Frontal cortex (tissue), 4 donors: ENCODE data around the gene SSUH2. TPM values are rescaled to one million over a fixed set of nuclear protein-coding genes. Genes with fewer than 3 reads are reported as not detected.
A peak's percentile ranks its signal among the peaks of the same experiment; 100 is the strongest.

Experiments used
- DNase-seq, 2 donors: peaks; one replicate each; pipeline ENCODE4 v3.0.0; 2012; ENCODE audit warnings: low spot score in 2 of 2
- FAIRE-seq: peaks from 2 replicates; lab custom pipeline; 2012; peaks lifted over from hg19 to GRCh38; lab: Jason Lieb, UNC
- total RNA-seq: library from RNA; depleted of rRNA; stranded (reverse); fragments of >200 nt; gene quantifications from one replicate; pipeline ENCODE4 v1.2.3, GENCODE V29; 2014
- donor health status: control.
- donor health status: control.
- donor health status: control.

The SSUH2 gene
- total RNA-seq, 1 donor from 2014 or later = 0.41 TPM

DNA sequence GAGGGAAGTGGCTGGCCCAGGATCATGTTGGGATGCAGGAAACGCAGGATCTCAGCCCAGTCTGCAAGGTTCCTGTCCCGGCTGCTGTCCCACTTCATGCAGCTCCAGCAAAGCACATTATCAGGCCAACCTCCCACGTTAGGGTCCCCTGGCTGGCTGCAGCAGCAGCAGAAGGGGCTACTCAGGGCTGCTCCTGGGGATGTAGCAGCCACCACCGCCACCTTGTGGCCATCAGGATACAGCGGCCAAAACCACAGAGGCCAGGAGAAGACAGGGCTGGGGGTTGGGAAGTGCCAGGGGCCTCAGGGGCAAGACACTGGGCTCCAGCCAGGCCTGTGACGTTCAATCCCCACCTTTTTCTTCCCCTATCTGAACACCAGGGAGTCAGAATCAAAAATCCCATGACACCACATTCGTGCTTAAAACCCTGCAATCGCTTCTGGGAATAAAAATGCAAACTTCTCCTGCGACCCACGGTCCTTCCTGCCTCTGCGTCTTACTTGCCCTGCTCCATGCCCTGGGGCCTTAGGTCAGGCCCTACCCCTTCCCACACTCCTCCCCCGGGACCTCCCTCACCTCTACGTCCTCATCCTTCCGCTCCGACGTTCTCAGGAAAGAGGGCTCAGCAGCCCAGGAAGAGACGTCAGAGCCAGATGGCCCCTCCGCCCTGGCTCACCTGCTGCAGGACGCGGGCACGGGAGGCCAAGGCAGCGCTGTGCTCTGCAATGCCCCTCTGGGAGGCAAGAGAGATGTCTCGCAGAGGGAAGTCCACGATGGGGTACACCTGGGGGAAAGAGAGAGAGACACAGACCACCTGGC, 21.5 kb downstream of the SSUH2 start:
- FAIRE-seq = no peak
- peak; percentile 56 to 80 for DNase-seq

DNA sequence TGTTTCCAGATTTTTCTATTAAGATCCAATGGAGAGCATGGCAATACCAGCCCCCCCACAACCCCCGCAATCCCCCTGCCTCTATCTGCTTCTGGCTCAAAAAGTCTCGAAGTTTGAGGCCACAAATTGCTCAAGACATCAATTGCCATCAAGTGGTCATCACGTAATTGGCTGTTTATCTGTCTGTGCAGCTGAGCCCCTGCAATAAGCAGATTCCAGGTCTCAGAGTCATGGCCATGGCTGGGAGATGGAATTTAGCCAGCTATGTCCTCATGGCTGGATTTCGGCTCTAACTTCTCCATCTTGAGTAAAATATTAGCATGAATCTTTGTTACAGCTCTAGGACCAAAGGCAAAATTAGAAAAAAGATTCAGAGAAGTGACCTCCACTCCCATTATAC, 22.7 kb downstream of the SSUH2 start:
- no peak for DNase-seq
- FAIRE-seq = no peak

DNA sequence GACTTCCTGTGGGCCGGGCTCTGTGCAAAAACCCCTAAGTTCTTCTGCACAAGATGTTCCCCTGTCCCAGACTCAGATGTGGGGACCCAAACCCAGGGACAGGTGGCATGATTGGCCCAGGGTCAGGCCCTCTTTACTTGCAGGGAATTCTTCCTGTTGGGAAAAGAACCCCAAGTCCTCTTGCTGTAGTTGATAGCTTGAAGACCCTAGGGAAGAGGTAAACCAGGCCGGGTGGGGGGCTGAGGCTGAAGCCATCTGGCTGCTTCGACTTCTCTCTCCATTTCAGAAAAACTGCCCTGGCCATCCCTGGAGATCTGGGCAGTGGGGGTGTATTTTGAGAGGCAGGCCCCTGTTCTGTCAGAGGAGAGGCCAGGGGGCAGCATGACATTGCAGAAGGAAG, 23.5 kb downstream of the SSUH2 start:
- no peak for FAIRE-seq
- DNase-seq = no peak

DNA sequence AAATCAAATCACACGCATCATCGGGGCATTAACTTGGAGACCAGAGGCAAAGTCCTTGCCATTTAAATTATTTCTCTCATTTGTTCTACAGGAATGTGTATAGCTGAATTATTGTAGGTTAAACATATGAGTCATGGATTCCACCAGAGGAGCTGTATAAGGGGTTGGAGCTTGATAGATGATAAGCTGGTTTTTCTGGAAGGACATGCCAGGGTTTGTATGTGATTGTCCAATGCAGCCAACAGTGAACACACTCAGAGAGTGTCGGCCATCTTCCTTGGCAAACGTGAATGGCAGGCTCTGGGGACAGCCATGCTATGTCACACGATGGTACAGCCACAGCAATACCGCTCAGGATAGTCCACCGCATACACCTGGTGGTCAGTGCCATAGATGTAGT, 25.1 kb downstream of the SSUH2 start:
- FAIRE-seq (no peak), DNase-seq (no peak)

DNA sequence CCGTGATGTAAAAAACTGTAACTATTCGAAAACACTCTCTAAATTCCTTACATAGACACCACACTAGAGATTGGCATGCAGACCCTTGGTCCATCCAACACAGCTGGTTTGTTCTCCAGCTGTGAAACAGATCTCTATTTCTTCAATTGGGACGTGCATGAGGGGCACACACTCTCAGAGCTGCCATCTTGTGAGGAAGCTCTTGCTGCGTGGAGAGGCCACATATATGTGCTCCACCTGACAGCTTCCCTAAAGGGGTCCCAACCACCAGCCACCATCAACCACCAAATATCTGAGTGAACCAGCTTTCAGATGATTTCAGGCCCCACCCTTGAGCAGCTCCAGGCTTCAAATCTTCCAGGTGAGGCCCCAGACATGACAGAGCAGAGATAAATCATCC, 25.6 kb downstream of the SSUH2 start:
- DNase-seq = no peak
- FAIRE-seq = no peak

DNA sequence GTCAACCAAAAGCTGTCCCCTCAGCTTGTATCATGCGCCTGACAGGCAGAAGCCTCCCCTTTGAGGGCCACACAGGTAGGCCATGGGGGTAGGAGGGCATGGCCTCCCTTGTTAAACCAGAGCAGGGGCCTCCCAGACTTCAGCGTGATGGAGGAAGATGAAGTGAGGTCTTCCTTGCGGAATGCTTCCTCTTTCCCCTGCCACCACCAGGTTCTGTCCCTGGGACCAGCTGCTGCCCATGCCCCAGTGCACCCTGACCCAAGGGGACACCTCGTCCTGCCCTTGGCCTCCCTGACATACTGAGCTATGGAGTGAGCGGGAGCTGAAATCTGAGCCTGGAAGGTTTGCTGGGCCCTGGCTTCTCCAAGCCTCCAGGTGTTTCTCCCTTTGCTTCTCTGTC, 26.7 kb downstream of the SSUH2 start:
- FAIRE-seq (no peak), DNase-seq (no peak)

DNA sequence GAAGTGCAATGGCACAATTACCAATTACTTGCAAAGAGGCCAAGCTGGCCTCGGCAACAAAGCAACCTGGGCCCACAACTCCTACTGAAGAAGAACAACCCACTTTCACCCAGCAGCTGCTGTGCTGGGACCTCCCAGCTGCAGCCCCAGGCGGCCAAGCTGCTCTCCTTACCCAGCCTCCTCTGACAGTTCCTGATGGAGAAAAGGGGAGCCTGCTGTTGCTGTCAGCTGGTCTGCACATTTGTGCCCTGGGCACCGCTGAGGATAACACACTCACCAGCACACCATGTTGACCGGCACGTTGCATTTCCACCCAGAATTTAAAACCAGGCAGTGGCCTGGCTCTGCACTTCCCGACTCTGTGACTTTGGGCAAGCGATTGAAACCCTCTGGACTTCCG, 33.6 kb downstream of the SSUH2 start:
- DNase-seq (no peak), FAIRE-seq (no peak)

DNA sequence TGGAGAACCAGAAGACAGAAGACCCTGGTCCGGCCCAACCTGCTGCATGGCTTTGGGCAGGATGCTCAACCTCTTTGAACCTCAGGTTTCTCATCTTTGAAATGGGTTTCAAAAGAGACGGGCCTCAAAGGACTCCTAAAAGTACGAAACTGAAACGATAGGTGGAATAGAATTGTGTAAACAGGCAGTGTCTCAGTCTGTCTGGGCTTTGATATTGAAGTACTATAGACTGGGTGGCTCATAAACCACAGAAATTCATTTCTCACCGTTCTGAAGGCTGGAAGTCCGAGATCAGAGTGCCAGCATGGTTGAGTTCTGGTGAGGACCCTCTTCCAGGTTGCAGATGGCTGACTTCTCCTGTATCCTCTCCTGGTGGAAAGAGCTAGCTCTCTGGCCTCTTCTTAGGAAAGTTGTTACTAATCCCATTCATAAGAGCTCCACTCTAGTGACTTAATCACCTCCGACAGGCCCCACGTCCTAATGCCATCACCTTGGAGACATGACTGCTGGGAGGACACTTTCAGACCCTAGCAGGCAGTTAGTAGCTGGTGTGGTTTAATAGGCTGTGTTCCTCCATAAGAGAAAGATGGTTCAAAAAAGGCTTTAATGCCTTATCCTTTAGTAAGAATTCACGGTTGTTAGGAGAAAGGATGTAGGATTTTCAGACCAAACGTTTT, 35.7 kb downstream of the SSUH2 start:
- FAIRE-seq = no peak
- no peak for DNase-seq

DNA sequence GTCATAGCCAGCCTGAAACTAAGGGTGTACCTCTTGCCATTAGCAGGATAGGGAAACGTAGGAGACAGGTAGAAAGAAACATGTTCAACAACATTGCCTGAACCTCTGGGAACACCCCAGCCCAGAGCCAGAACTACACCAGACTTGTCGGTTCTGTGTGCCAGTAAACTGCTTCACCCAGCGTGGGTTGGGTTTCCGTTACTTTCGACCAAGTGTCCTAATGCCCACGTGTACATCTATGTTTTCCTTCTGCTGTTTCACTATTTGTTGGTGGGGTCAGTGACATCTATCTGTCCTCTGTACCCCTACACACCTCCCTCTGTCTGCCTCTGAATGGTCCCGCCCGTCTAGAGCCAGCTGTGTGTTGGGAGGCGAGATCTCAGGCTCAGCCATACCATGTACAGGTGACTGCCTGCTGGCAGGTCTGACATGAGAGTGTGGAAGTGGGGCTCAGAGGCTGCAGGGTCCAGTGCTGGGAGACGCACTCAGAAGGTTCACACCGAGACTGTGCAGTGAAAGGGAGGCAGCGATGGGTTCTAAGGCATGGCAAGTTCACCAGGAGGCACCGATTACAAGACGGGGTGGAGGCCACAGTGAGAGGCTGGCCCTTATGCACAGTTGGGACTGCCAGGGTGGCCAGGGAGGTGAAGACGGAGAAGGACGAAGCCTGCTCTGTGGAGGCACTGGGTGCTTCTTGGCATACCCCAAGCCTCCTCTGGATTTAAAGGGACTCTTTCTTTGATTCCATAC, 36.4 kb downstream of the SSUH2 start:
- no peak for FAIRE-seq

DNA sequence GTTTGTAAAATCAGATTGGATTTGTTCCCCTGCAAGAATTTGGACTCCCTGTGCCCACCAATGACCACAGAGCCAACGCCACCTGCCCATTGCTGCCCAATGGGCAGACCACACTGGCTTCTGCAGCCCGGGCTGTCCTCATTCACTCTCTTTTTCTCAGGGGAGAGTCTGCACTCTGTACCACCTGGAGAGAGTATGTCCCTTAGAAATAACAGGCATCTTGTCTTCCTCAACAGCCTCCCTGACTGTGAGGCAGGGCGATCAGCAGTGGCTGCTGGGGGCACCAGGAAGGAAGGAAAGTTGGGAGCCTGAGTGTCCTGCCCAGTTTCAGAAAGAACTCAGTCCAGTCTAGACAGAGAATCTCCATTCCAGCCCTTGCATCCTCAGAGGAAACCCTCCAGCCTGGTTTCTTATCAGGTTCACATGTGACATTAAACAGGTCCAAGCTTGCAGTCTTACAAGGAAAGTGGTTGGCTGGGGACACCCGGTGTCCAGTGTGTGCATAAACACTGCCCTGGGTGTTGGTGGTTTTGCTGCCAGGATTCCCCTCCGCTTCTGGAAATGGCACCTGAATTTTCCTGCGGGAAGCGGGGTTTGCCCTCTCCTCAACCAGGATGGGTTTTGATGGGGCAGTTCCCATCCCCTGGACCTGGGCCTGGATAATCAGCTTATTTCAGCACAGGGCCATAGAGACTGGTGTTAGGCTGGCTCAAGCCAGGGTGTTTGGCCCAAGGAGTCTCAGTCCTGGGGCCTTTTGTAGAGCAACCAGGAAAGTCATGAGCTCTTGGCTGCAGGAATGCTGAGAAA, 37.2 kb downstream of the SSUH2 start:
- DNase-seq (peak in 1 of 2 donors; percentile 51), FAIRE-seq (no peak)

More for the DNA sequence above, 36.4 kb downstream of the SSUH2 start:
- no peak for DNase-seq

DNA sequence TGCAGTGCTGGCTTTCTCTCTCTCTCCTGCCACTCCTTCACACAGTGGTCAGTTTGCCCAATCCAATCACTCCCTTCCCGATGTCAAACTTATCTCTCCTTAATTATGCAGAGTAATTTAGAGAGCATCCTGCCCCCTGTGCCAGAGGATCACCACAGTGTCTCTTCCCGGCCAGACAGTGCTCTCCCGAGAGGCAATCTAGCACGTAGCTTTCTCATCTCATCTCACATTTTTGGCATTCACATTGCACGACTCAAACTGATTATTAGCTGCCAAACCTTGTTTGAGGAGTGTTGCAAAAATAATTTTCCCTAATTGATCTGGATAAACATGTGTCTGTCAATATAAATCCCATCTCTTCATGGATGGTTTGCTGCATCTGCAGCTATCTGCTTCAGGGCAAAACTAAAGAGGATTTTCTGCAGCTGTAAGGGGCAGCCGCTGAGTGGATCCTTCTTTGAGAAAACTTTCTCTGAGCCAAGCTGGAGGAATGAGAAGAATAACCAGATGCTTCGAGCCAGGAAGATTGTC, 37.8 kb downstream of the SSUH2 start:
- DNase-seq (no peak), FAIRE-seq (no peak)

DNA sequence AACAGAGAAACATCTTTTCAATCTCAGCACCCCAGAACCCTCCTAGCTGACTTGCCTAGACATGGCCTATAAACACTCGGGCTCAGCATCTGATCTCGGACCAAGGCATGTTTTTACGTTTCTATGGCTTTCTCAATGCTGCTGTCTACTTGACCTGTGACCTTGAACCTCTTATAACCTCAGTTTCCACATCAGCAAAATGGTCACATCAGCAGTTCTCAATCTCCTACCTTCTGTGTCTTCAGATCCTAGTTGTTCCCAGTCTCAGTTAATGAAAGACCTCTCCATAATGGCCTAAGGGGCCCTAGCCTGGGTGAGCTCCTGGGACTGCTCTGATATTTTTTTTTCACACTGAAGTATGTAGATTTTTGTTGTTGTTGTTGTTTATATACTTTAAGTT, 39.6 kb downstream of the SSUH2 start:
- no peak for FAIRE-seq
- no peak for DNase-seq

DNA sequence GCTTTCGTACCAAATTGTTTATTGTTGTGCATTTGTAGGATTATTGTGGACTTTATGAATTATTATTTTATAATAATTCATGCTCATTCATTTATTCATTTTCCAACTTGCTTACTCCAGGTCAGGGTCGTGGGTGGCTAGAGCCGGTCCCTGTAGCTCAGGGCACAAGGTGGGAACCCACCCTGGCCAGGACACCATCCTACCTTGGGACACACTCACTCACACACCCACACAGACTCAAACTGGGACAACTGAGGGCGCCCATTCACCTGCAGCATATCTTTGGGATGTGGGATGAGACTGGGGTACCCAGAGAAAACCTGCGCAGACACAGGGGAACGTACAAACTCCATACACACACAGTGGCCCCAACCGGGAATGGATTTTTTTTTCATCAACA, 40.6 kb downstream of the SSUH2 start:
- no peak for FAIRE-seq
- no peak for DNase-seq

DNA sequence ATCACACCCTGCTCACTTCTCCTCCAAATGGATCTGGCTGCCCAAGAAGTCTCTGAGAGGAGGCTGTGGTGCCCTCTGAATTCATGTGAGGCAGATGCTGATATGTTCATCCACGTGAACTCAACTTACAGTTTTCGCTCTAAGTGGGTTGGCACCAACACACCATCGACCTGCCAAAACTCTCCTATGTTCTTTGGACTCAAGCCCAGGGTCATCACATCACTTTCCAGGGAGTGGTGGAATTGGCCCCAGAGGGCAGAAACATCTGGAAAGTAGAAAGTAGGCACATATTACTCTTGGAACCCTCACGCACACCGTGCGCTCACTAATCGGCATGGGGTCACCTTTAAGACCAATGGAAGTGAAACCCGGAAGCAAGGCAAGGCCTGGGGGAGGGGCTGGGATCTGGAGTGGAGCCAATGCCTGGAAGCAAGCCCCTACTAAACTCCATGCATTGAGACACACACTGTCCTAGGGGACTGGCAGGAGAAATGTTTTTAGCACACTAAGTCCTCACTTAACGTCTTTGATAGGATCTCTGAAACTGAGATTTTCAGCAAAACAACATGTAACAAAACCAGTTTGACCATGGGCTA, 41.4 kb downstream of the SSUH2 start:
- FAIRE-seq = no peak

DNA sequence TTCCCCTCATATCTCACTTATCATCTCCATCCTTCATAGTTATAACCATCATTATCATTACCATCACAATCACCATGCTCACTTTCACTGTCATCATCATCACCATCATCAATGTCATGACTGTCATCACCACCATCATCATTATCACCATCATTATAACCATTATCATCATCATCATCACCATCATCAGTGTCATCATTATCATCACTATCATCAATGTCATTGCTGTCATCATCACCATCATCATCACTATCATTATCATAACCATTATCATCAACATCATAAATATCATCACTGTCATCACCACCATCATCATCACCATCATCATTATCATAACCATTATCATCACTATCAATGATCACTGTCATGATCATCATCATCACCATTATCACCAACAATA, 44.1 kb downstream of the SSUH2 start:
- no peak for DNase-seq
- no peak for FAIRE-seq

More for the DNA sequence above, 41.4 kb downstream of the SSUH2 start:
- no peak for DNase-seq

DNA sequence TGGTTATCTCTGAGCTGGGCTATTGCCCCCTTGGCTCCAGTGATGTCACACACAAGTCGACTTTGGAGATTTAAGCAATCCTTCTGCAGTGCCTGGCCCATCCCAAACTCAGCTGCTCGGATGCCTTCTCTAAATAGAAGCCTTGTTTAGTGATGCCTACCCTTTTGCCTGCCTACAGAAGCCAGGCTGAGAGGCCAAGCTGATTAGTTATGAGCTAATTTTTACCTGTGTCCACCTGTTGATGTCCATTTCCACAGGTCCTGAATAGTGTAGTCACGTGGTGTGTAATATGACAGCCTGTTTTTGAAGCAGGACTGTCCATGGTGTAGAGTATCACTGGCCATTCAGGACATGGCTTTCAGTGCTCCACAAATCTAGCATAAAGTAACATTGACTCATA, 45.5 kb downstream of the SSUH2 start:
- no peak for FAIRE-seq
- DNase-seq = no peak

DNA sequence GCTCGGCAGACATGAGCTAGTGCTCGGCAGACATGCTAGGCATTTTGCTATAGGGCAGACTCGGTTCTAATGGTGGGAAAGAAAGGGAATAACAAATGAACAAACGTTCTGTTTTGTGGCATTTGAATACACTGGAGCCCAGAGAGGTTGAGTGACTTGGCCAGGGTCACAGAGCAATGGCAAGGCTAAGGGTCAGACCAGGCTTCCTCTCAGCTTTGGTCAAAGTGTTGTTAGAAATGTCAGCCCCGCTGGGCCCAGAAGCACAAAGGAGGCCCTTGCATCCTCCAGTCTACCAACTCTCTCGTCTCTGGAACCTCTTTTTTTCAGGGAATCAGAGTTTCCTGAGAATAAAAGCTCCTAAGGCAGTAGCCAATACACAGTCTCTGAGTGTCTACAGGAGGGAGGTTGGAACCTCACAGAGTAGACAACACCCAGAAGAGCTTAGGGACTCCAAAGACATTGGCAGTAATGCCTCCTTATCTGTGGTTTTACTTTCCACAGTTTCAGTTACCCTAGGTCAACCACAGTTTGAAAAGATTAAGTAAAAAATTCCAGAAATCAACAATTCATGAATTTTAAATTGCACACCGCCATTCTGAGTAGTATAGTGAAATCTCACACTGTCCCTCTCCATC, 47.3 kb downstream of the SSUH2 start:
- no peak for DNase-seq
- no peak for FAIRE-seq

DNA sequence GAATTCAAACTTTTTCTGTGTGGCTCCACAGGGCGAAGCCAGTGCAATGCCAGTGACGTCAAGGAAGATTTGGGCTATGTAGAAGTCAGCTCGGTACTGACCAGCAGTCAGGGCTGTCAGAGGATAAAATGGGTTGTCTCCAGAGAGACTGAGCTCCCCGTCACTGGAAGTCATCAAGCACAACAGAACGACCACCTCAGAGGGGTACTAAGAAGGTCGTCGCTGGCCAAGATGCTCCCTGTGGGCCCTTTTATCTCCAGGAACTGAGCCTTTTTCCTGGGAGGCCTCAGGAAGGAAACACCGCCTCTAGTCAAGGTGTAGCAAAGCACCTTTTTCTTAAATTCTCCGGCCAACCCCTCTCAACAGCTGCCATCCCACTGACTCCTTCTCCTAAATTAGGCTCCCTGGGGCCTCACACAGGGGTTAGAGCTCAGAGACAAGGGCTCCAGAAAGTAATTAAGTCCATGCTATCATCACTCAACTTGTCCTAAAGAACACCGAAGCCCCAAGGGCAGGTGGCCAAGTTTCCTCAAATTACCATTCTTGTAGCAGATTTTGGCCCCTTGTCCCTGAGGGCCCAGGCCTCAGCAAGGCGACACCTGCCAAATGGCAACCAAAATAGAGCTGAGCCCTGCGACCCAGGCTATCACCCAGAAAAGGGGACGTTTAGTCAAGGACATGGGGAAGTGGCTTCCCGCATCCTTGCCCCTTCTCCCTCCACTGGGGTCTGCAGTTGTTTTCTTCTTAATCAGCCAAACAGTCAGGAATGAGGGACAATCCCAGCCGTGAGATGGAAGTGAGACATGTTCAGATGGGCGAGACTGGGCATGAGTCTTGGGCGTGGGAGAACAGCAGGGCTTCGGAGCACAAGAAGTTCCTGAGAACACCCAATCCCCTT, 48.0 kb downstream of the SSUH2 start:
- no peak for FAIRE-seq
- DNase-seq = no peak
